IMR-90 (cell line): ENCODE measurements around the gene GRAMD1A. TPM values are rescaled to one million over a fixed set of nuclear protein-coding genes. Genes with fewer than 3 reads are reported as not detected.

Source experiments
- ATAC-seq: fragments of 200-7000 bp; cut with Tn5 transposase; 2 replicates; pipeline ENCODE4 v1.9.1; 2020; ENCODE audit warnings: low read depth, mild to moderate bottlenecking, moderate library complexity
- BruUV-seq: library from RNA; stranded (reverse); fragments of 400-500 nt; replicated peaks from 2 replicates; lab custom pipeline; 2021; lab: Mats Ljungman, UMichigan
- CTCF ChIA-PET: fragments of 300-600 bp; formaldehyde crosslinking; extraction: SDS; loops from one replicate; lab custom pipeline; 2021; ENCODE audit warnings: antibody characterized with exemption; lab: Yijun Ruan, JAX
- POLR2A ChIA-PET: fragments of 300-600 bp; sonication (Branson Sonifier 250); formaldehyde crosslinking; loops from one replicate; lab custom pipeline; 2022; ENCODE audit warnings: antibody characterized with exemption; ENCODE audit not compliant: unreplicated experiment; lab: Charles Lee
- DNase-seq: peaks from one replicate; pipeline ENCODE4 v3.0.0; 2013
- H2AFZ ChIP-seq: replicated peaks from 2 replicates; pipeline ENCODE3; 2013; ENCODE audit warnings: low read length, mild to moderate bottlenecking; ENCODE audit not compliant: poor library complexity
- H2AK5ac ChIP-seq: 2 replicates; pipeline ENCODE4 v1.6.1; 2013; ENCODE audit warnings: low read depth, low read length, inconsistent platforms
- H2AK9ac ChIP-seq: replicated peaks from 2 replicates; pipeline ENCODE3; 2013; ENCODE audit warnings: mild to moderate bottlenecking, low read depth, low read length, moderate library complexity; ENCODE audit not compliant: poor library complexity
- H2BK120ac ChIP-seq: 2 replicates; pipeline ENCODE4 v1.6.1; 2013; ENCODE audit warnings: low read depth, low read length, inconsistent platforms
- H2BK15ac ChIP-seq: 3 replicates; pipeline ENCODE4 v1.6.1; 2013; ENCODE audit warnings: low read depth, low read length, inconsistent platforms
- H2BK20ac ChIP-seq: 2 replicates; pipeline ENCODE4 v1.6.1; 2013; ENCODE audit warnings: low read depth, mild to moderate bottlenecking, inconsistent platforms, low read length, moderate library complexity
- H2BK5ac ChIP-seq: 2 replicates; pipeline ENCODE4 v1.6.1; 2013; ENCODE audit warnings: mild to moderate bottlenecking, low read depth, low read length, inconsistent platforms; ENCODE audit not compliant: poor library complexity, severe bottlenecking
- H3K14ac ChIP-seq: replicated peaks from 2 replicates; pipeline ENCODE4 v1.6.1; 2013; ENCODE audit warnings: low read depth, low read length, inconsistent platforms
- H3K18ac ChIP-seq: 2 replicates; pipeline ENCODE4 v1.6.1; 2013; ENCODE audit warnings: low read depth, low read length, control low read depth
- H3K23ac ChIP-seq: 2 replicates; pipeline ENCODE4 v1.6.1; 2013; ENCODE audit warnings: low read depth, low read length, inconsistent platforms
- H3K27ac ChIP-seq: 2 replicates; pipeline ENCODE4 v1.5.1; 2013; ENCODE audit warnings: mild to moderate bottlenecking, control low read depth, low read length; ENCODE audit not compliant: insufficient read depth
- H3K27me3 ChIP-seq: 2 replicates; pipeline ENCODE4 v1.6.1; 2013; ENCODE audit warnings: low read length; ENCODE audit not compliant: control insufficient read depth, insufficient read depth
- H3K36me3 ChIP-seq: 2 replicates; pipeline ENCODE4 v1.6.1; 2013; ENCODE audit warnings: low read length, mixed read lengths; ENCODE audit not compliant: control insufficient read depth, insufficient read depth
- H3K4ac ChIP-seq: 2 replicates; pipeline ENCODE4 v1.6.1; 2013; ENCODE audit warnings: low read depth, low read length, inconsistent platforms
- H3K4me1 ChIP-seq: 2 replicates; pipeline ENCODE4 v1.6.1; 2013; ENCODE audit warnings: low read length, mixed read lengths; ENCODE audit not compliant: control insufficient read depth, insufficient read depth
- H3K4me2 ChIP-seq: 2 replicates; pipeline ENCODE4 v1.6.1; 2013; ENCODE audit warnings: low read depth, mild to moderate bottlenecking, control low read depth, low read length, moderate library complexity
- H3K4me3 ChIP-seq: 2 replicates; pipeline ENCODE4 v1.5.1; 2013; ENCODE audit warnings: low read depth, mild to moderate bottlenecking, control low read depth, low read length, moderate library complexity; ENCODE audit not compliant: insufficient read depth
- H3K56ac ChIP-seq: 2 replicates; pipeline ENCODE4 v1.6.1; 2013; ENCODE audit warnings: low read length, inconsistent platforms; ENCODE audit not compliant: insufficient read depth; ENCODE audit errors: extremely low read depth
- H3K79me1 ChIP-seq, 2 experiments: 2 replicates each; pipeline ENCODE4 v1.6.1; 2013; ENCODE audit warnings: low read length in 2 of 2, inconsistent platforms in 1 of 2, low read depth in 1 of 2
- H3K9ac ChIP-seq: 2 replicates; pipeline ENCODE4 v1.6.1; 2013; ENCODE audit warnings: low read depth, low read length, control low read depth
- H3K9me1 ChIP-seq: 2 replicates; pipeline ENCODE4 v1.6.1; 2013; ENCODE audit warnings: low read length, inconsistent platforms; ENCODE audit not compliant: insufficient read depth
- H3K9me3 ChIP-seq: 2 replicates; pipeline ENCODE4 v1.6.1; 2013; ENCODE audit warnings: low read length; ENCODE audit not compliant: control insufficient read depth, insufficient read depth
- H4K20me1 ChIP-seq: 2 replicates; pipeline ENCODE4 v1.6.1; 2013; ENCODE audit warnings: low read length, inconsistent platforms; ENCODE audit not compliant: insufficient read depth
- H4K5ac ChIP-seq: 2 replicates; pipeline ENCODE4 v1.6.1; 2013; ENCODE audit warnings: mild to moderate bottlenecking, low read depth, low read length, control low read depth
- H4K8ac ChIP-seq, 2 experiments: 2 replicates each; pipeline ENCODE4 v1.6.1; 2013; ENCODE audit warnings: low read depth in 2 of 2, low read length in 2 of 2, control low read depth in 1 of 2, inconsistent platforms in 1 of 2
- H4K91ac ChIP-seq: 2 replicates; pipeline ENCODE4 v1.6.1; 2013; ENCODE audit warnings: low read depth, low read length, inconsistent platforms; ENCODE audit not compliant: insufficient read depth
- BHLHE40 ChIP-seq: fragments of 150-350 bp; IDR thresholded peaks from 2 replicates; pipeline ENCODE4 v1.6.1; 2016; ENCODE audit warnings: mild to moderate bottlenecking, low read depth, low read length
- CEBPB ChIP-seq: IDR thresholded peaks from 2 replicates; pipeline ENCODE4 v1.6.1; 2012; ENCODE audit warnings: low read depth, low read length, improper control_type of control experiment
- MAFK ChIP-seq: IDR thresholded peaks from 2 replicates; pipeline ENCODE4 v1.6.1; 2012; ENCODE audit warnings: low read depth, low read length, improper control_type of control experiment
- MAZ ChIP-seq: IDR thresholded peaks from 2 replicates; pipeline ENCODE4 v1.6.1; 2012; ENCODE audit warnings: low read depth, mild to moderate bottlenecking, low read length, improper control_type of control experiment, moderate library complexity, borderline replicate concordance
- MXI1 ChIP-seq: IDR thresholded peaks from 2 replicates; pipeline ENCODE4 v1.6.1; 2012; ENCODE audit warnings: low read depth, mild to moderate bottlenecking, low read length, moderate library complexity, borderline replicate concordance
- NFE2L2 ChIP-seq: fragments of 150-350 bp; IDR thresholded peaks from 2 replicates; pipeline ENCODE4 v1.6.1; 2016; ENCODE audit warnings: low read depth, mild to moderate bottlenecking, low read length
- RAD21 ChIP-seq: IDR thresholded peaks from 2 replicates; pipeline ENCODE4 v1.6.1; 2012; ENCODE audit warnings: low read length, improper control_type of control experiment
- RCOR1 ChIP-seq: IDR thresholded peaks from 2 replicates; pipeline ENCODE4 v1.6.1; 2012; ENCODE audit warnings: mild to moderate bottlenecking, low read length, improper control_type of control experiment; ENCODE audit not compliant: insufficient replicate concordance
- RFX5 ChIP-seq: IDR thresholded peaks from 2 replicates; pipeline ENCODE4 v1.8.0; 2012; ENCODE audit warnings: low read depth, mild to moderate bottlenecking, low read length, moderate library complexity
- SMC3 ChIP-seq: fragments of 150-350 bp; IDR thresholded peaks from 2 replicates; pipeline ENCODE4 v1.6.1; 2016; ENCODE audit warnings: low read depth, mild to moderate bottlenecking, antibody characterized with exemption, low read length, moderate library complexity
- WGBS, 2 experiments: methylation state at CpG; one replicate each; pipeline versions ENCODE4 v1.1.5 to v1.1.7; 2013; ENCODE audit warnings: missing lambda C conversion rate in 2 of 2; ENCODE audit not compliant: insufficient read length in 1 of 2; ENCODE audit errors: extremely low coverage in 2 of 2; 5-methylcytosine and 5-hydroxymethylcytosine counted together
- dilution Hi-C: fragments of 300-500 bp; cut with HindIII; formaldehyde crosslinking; loops from one replicate; pipeline ENCODE4 v1.14.3; 2018; ENCODE audit warnings: low sequenced_read_pairs; ENCODE audit not compliant: unreplicated experiment
- in situ Hi-C: fragments of 300-500 bp; cut with MboI; formaldehyde crosslinking; loops from 3 replicates; pipeline ENCODE4 v1.14.3; 2019; ENCODE audit warnings: low sequenced_read_pairs, inconsistent platforms, mixed read lengths
- intact Hi-C: fragments of 100-400 bp; cut with micrococcal nuclease; formaldehyde crosslinking; loops from 2 replicates; pipeline ENCODE4 v1.10.0; 2022
- polyA plus RNA-seq, 3 experiments: library from polyadenylated mRNA; depleted of rRNA; stranded (reverse); fragments of >200 nt; gene quantifications; 2 replicates each; pipeline ENCODE4 v1.2.3, GENCODE V29; 2012; ENCODE audit warnings: low replicate concordance in 1 of 3
- total RNA-seq: library from RNA; depleted of rRNA; stranded (reverse); fragments of >200 nt; gene quantifications from 2 replicates; pipeline ENCODE4 v1.2.3, GENCODE V29; 2012
- TF ChIP-seq, protein P1 (sequence below): fragments of 150-350 bp; IDR thresholded peaks from 2 replicates; pipeline ENCODE4 v1.6.1; 2017; ENCODE audit warnings: mild to moderate bottlenecking, antibody characterized with exemption, low read length, low read depth
- TF ChIP-seq, protein P2 (sequence below): conservative IDR thresholded peaks from 2 replicates; pipeline ENCODE4 v1.5.1; 2012; ENCODE audit warnings: mild to moderate bottlenecking, low read depth, low read length, improper control_type of control experiment
- TF ChIP-seq, protein P3 (sequence below): fragments of 150-350 bp; IDR thresholded peaks from 2 replicates; pipeline ENCODE4 v1.6.1; 2016; ENCODE audit warnings: low read depth, mild to moderate bottlenecking, low read length, moderate library complexity, borderline replicate concordance

Gene GRAMD1A
- total and polyA plus RNA-seq, 2 of the 4 experiments (the other 2 are of a cell fraction), result 11.1 to 63.0 TPM

DNA sequence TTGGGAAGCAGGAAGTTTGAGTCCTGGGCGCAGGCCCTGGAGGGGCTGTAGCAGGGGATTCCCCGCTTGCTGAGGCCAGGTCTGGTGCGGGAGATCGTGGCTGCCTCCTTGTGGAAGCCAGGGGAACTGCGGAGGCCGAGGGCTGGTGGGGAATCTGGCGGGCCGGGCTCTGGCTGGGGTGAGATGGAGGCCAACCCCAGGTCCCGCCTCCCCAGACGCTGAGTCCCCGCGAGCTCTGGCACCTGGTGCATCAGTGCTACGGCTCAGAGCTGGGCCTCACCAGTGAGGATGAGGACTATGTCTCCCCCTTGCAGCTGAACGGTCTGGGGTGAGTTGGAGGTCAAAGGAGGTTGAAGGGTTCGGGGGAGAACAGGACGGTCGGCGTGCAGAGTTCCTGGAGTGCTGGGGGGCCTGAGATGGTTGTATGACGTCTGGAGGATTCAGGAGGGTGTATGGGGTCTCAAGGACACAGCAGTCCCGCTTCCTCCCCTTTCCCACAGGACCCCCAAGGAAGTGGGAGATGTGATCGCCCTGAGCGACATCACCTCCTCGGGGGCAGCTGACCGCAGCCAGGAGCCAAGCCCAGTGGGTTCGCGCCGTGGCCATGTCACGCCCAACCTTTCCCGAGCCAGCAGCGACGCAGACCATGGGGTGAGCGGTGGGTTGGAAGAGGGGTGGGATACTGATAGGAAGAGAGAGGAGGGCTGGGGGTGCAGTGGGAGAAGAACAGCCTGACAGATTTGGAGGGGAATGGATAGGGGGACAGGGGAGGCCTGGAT is 13.1 kb downstream of the GRAMD1A start:
- Histone ChIP-seq H2AK9ac (peak overlapping the region; percentile 9), H3K4me2 (no peak overlapping the region), H3K14ac (no peak overlapping the region), H3K27me3 (no peaks in the 10 kb centered on the region), H3K18ac (no peak overlapping the region), H4K5ac (no peak overlapping the region), H2AK5ac (no peak overlapping the region), H3K79me1 (peaks cover 1 to 32% of the 10 kb centered on the region in 2 experiments; a peak in 3 of 4 replicates), H4K8ac (no peak overlapping the region), H2BK20ac (no peak overlapping the region), H3K27ac (no peak overlapping the region), H3K4ac (no peak overlapping the region; the same call in 1 of the 2 replicates), H4K20me1 (peaks cover 14% of the 10 kb centered on the region; the same call in 1 of the 2 replicates), H3K4me1 (no peaks in the 10 kb centered on the region), H4K91ac (no peak overlapping the region), H3K56ac (no peak overlapping the region), H3K9ac (no peak overlapping the region), H3K36me3 (peaks cover 72% of the 10 kb centered on the region), H2BK5ac (no peak overlapping the region), H2BK15ac (no peak overlapping the region), H2BK120ac (no peak overlapping the region), H3K4me3 (no peak overlapping the region), H3K23ac (no peak overlapping the region), H3K9me1 (no peaks in the 10 kb centered on the region; the same call in 1 of the 2 replicates), H3K9me3 (no peaks in the 10 kb centered on the region), H2AFZ (no peak overlapping the region)
- BruUV-seq, result no TSS peak
- TF ChIP-seq, protein P1, sequence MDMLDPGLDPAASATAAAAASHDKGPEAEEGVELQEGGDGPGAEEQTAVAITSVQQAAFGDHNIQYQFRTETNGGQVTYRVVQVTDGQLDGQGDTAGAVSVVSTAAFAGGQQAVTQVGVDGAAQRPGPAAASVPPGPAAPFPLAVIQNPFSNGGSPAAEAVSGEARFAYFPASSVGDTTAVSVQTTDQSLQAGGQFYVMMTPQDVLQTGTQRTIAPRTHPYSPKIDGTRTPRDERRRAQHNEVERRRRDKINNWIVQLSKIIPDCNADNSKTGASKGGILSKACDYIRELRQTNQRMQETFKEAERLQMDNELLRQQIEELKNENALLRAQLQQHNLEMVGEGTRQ, result no peak
- TF ChIP-seq MXI1 (no peak), BHLHE40 (no peak), SMC3 (peak; percentile 93), MAFK (no peak), RFX5 (no peak), NFE2L2 (no peak), RCOR1 (no peak), CEBPB (no peak), RAD21 (peak; percentile 91), MAZ (no peak)
- TF ChIP-seq, protein P2, sequence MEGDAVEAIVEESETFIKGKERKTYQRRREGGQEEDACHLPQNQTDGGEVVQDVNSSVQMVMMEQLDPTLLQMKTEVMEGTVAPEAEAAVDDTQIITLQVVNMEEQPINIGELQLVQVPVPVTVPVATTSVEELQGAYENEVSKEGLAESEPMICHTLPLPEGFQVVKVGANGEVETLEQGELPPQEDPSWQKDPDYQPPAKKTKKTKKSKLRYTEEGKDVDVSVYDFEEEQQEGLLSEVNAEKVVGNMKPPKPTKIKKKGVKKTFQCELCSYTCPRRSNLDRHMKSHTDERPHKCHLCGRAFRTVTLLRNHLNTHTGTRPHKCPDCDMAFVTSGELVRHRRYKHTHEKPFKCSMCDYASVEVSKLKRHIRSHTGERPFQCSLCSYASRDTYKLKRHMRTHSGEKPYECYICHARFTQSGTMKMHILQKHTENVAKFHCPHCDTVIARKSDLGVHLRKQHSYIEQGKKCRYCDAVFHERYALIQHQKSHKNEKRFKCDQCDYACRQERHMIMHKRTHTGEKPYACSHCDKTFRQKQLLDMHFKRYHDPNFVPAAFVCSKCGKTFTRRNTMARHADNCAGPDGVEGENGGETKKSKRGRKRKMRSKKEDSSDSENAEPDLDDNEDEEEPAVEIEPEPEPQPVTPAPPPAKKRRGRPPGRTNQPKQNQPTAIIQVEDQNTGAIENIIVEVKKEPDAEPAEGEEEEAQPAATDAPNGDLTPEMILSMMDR, result peak; percentile 87
- TF ChIP-seq, protein P3, sequence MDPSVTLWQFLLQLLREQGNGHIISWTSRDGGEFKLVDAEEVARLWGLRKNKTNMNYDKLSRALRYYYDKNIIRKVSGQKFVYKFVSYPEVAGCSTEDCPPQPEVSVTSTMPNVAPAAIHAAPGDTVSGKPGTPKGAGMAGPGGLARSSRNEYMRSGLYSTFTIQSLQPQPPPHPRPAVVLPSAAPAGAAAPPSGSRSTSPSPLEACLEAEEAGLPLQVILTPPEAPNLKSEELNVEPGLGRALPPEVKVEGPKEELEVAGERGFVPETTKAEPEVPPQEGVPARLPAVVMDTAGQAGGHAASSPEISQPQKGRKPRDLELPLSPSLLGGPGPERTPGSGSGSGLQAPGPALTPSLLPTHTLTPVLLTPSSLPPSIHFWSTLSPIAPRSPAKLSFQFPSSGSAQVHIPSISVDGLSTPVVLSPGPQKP, result no peak
- intact Hi-C loops, result loop anchor here (1.0 kb wide), 1 partner anchor 40 kb away; no protein-coding TSS in a partner anchor
- ChIA-PET CTCF (interaction anchor here (1.6 kb wide), 1 partner anchor 28 kb away, joined by 4 read pairs; no protein-coding TSS in a partner anchor), POLR2A (no interaction called here)
- DNase-seq (peak; percentile 57), ATAC-seq (peak; percentile 91)
- in situ Hi-C loops, result no loop called here
- WGBS, 2 experiments, result 94% methylated on average over 8 of the region's 32 CpGs; no CpG with 5 or more reads in 1 of the 2 experiments
- dilution Hi-C loops, result no loop called here
